HG03565 (cell line): Measurements from ENCODE around the gene KRTAP10-6.
"Not testable (repeated sequence)": the region's sequence is repeated elsewhere in the genome, so short reads cannot be mapped to it uniquely, and the experiment has no call there.

ENCODE experiments used
- ATAC-seq: cut with Tn5 transposase; IDR thresholded peaks from one replicate; pipeline ENCODE4 v1.9.1; 2021; ENCODE audit warnings: mild to moderate bottlenecking, moderate library complexity; ENCODE audit not compliant: unreplicated experiment

KRTAP10-6 gene

DNA sequence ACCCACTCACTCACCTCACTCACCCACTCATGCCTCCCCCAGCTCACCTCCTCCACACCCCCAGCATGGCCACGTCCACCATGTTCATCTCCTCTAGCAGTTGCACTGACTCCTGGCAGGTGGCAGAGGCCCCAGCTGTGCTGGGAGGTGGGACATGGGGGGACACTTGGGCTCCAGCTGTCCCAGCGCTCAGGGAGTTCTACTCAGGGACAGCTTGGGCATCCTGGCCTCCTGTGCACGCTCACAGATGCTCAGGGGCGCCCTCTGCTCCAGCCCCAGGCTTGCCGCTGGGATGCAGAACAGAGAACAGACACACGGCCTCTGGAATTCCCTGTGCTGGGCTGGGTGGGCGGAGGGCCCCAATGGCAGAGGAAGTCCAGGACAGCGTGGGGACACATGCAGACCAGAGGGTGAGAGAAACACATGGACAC is 24.8 kb upstream of the KRTAP10-6 start:
- no peak for ATAC-seq

DNA sequence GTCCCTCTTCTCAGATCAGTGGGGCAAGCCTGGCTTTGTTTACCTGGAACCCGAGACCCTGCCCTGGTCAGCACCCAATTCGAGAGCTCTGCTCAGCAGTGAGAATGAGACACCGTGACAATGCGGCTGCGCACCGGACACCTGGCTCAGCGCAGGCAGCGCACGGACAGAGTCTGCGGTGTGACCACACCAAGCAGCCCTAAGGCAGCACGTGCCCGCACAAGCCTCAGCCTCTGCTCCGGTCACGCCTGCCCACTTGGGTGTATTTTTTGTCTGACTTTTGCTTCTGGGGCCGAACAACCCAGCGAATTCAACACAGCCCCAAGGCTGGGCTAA is 24.3 kb upstream of the KRTAP10-6 start:
- no peak for ATAC-seq

DNA sequence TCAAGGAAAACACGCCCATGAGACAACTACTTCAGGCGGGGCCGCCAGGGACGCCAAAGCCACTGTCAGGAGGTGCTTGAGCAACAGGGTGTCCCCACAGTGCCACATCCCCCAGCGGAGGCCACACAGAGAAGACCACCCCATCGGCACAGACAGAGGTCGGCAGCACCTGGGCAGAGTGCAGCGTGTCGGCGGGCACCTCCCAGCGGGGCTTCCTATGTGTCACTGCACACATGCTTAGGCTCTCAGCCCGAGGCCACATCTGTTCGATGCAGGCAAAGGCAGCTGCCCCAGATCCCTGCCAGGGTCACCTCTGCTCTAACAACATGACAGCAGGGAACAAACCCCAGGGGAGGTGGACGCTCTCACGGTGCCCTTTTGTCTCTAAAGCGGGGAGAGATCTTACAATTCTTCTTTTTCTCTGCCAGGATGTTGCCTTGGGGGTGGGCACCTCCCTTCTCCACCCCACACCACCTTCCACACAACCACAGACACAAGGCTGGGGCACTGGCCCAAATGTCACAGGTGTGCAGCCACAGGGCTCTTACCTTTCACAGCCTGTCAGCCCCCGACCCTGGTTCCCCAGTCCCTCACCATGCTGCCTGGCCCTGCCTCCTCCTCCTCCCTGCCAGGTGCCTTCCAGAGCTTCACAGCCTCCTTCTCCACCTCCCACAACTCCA is 23.7 kb upstream of the KRTAP10-6 start:
- no peak for ATAC-seq

DNA sequence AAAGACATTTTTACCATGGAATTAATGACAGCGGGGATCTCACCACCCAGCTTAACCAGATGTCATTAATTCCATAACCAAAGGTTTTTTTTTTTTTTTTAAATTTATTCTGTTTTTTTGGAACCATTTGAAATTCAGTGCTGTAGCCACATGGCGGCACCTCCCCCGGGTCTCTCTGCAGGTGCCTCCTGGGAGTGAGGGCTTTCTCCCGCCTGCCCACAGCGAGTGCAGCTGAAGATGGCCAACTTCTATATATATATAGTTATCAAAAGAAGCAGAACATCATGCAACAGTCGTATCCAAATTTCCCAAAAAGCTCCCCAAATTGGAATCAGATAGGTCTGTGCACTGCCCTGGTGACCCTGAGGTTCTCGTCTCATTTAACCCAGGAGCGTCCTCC is 23.2 kb upstream of the KRTAP10-6 start:
- no peak for ATAC-seq

DNA sequence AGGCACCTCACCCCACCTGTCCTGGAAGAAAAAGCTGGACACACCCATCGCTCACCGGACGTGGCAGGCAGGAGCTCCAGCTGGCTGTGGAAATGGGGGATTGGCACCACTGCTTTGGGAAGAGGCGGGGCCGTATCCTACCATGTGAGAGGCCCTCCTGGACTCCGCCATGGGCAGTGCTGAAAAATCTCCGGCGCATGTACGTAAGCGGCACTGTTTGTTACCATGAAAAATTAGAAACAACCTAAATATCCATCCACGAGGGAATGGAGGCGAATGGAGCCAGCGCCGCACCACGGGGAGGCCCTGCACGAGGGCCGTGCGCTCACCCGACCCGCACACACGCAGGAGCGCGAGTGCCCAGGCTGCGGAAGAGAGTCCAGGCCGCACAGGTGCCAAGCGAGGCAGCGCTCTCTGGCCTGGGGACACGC is 22.7 kb upstream of the KRTAP10-6 start:
- no peak for ATAC-seq

DNA sequence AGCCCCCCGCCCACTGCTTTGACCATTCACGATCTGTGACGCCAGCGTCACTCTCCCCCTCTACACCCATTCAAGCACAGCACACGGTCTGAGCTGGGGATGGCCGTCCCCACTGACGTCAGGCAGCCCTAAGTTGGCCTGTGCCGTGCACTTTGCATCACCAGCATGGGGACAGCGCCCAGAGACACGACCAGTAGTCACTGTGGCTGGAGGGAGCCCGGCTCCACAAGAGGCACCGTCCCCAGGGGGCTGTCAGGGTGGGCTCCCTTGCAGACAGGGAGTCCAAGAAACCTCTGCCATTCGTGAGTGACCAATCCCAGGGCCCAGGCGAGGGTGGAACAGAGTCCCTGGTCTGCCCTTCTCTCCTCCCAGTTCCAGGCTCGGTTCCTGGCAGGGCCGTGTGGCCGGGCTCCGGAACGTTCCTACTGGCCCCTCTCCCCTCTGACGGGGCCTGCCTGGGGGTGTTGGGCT is 21.9 kb upstream of the KRTAP10-6 start:
- ATAC-seq = no peak

DNA sequence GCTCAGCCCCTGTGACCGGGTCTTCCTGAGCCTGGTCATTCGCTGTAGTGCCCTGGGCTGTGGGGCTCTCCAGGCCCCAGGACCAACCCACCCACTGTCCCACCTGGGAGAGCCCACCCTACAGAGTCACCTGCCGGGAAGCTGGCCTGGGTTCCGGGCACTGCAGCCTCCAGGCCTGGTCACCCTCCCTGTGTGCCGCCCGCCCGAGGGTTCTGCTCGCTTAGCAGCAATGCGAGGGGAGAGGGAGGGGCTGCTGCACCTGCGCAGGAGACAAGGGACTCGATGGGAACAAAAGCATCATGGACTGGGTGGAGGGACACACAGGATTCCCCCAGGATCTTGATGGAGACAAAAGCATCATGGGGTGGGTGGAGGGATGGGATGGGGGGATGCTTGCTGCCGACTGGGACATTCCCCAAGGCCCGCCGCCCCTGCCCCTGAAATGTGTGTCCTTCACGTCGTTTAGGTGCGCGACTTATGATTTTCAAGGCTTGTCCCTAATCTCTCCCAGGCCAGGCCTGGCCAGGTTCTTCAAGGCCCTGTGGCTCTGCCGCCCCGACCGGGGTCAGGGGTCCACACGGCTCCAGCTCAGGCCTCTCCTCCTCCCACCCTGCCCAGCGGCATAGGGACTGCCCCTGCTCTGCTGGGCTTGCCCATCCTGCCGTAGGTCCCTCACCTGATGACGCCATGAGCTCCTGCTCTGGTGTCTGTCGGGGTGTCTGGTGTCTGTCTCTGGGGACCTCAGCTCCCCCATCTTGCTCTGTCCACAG is 21.3 kb upstream of the KRTAP10-6 start:
- no peak for ATAC-seq

DNA sequence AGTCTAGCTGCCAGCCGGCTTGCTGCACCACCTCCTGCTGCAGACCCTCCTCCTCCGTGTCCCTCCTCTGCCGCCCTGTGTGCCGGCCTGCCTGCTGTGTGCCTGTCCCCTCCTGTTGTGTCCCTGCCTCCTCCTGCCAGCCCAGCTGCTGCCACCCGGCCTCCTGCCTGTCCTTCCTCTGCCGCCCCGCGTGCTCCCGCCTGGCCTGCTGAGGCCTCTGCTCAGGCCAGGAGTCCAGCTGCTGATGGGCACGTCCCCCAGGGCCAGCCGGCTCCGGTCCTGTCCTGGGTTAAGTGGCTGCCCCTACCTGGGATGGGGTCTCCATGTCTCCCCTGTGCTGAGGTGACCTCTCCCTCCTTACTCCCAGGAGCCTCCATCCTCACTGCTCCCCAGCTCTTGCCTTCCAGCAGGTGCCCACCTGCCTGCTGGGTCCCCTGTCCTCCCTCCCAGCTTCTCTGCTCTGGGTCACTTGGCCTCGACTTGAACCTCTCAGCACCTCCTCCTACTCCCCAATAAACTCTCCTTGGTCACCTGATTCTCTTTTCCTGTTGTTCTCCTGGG is 20.4 kb upstream of the KRTAP10-6 start:
- ATAC-seq = no peak

DNA sequence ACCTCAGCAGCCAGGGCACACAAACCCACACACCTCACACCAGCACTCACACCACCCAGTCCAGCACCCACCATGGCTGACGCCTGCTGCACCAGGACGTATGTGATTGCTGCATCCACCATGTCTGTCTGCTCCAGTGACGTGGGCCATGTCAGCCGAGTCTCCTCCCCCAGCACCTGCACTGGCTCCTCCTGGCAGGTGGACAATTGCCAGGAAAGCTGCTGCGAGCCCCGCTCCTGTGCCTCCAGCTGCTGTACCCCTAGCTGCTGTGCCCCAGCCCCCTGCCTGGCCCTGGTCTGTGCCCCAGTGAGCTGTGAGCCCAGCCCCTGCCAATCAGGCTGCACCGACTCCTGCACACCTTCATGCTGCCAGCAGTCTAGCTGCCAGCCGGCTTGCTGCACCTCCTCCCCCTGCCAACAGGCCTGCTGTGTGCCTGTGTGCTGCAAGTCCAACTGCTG is 19.8 kb upstream of the KRTAP10-6 start, which contains the start of gene KRTAP10-8:
Gene KRTAP10-8 (plus strand): TSS at position 51 of the 458 bp plus-strand sequence. CDS start 22 bp downstream, at position 73.
- ATAC-seq = no peak

DNA sequence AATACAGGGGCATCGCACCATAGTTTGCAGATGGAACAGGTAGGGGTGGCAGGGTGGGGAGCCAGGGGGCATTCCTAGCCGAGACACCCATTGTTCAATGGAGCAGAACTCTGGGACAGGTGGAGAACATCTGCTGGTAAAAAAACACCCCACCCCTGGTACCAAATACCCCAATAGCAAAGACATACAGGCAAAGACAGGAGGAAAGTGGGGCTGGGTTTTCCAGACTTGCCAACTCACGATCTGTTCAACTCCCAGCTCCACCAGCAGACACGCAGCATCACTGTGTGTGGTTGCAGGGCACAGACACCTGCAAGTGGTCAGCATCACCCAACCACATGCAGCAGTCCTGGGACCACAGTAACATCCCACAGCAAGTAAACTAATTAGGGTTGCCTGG is 19.2 kb upstream of the KRTAP10-6 start:
- no peak for ATAC-seq

DNA sequence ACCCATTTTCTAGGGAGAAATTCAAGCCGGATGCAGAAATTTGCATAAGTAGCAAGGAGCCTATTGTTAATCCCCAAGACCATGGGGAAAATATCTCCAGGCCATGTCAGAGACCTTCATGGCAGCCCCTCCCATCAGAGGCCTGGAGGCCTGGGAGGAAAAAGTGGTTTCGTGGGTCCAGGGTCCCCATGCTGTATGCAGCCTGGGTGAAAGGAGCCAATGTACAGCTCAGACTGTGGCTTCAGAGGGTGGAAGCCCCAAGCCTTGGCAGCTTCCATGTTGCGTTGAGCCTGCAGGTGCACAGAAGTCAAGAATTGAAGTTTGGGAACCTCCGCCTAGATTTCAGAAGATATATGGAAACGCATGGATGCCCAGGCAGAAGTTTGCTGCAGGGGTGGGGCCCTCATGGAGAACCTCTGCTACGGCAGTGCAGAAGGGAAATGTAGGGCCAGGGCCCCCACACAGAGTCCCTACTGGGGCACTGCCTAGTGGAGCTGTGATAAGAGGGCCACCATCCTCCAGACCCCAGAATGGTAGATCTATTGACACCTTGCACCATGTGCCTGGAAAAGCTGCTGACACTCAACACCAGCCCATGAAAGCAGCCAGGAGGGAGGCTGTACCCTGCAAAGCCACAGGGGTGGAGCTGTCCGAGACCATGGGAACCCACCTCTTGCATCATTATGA is 18.0 kb upstream of the KRTAP10-6 start:
- ATAC-seq = not testable (repeated sequence)

DNA sequence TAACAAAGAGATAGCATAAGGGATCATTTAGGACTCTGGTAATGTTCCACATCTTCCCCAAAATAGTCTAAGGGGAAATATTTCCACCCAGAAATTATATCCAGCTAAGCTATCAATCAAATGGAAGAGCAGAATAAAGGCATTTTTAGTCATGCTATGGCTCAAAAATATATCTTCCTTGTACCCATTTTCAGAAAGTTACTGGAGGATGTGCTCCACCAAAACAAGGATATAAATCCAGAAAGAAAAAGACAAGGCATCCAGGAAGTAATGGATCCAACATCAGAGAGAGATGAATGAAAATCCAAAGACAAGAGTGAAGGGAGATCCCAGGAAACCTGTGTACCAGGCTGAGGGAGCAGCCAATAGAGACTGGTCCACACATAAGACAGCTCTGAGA is 16.9 kb upstream of the KRTAP10-6 start:
- no peak for ATAC-seq

DNA sequence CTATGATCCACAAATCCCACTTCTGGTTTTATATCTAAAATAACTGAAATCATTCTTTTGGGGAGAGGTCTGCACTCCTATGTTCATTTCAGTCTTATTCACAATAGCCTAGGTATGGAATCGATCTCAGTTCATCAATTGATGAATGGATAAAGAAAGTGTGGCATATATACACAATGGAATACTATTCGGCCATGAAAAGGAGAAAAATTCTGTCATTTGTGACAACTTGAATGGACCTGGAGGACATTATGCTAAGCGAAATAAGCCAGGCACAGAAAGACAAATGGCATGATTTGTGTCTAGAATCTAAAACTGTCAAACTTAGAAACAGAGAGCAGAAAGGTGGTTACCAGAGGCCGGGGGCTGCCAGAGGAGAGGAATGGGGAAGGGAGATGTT is 14.2 kb upstream of the KRTAP10-6 start:
- no peak for ATAC-seq

DNA sequence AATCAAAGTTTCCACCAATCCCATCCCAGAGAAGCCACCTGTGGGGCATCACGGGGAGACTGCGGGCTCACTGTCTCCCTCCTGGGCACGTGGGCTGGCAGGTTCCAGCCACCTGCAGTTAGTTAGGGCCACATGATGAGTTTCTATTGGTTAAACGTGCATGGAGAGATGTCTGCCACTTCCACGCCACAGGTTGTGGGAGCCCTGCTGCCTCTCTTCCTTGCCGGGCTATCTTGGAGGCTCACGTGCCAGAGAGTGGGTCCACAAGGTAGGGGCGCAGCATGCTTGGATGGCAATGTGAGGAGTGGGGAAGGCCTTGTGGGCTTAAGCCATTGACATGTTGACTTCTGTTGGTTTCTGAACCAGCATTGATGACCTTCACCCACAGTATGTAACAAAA is 11.6 kb upstream of the KRTAP10-6 start:
- no peak for ATAC-seq

DNA sequence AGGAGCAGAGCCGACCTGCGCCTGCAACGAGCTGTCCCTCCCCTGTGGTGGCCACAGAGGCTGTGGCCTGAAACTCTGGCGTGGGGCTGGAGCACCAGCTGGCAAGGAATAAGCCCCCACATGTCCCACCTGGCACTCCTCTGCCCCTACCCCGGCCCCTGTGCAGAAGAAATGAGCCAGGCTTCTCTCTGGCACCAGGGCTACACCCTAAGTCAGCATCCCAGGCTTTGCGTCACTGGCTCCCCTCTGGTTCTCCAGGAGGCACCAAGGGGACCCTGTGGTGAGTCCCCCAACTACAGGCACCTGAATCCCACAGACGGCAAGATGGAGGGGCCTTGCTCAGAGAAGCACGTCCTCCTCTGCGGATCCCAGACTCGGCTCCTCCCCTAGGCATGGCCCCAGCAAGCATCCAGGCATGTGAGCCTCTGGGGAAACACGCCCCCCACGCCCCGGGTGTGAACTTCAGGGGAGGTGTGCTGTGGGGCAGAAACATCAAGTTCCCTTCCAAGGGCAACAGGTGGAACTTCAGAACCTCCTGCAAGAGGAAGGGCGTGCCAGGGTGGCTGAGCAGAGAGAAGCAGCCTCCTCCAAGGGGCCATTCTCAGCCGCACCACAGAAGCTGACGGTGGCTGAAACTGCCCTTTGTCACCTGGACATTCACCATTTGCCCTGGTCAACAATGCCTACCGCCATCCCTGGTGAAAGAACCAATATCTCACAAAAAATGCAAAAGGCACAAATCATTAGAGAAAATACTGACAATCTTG is 11.0 kb upstream of the KRTAP10-6 start:
- ATAC-seq = no peak

DNA sequence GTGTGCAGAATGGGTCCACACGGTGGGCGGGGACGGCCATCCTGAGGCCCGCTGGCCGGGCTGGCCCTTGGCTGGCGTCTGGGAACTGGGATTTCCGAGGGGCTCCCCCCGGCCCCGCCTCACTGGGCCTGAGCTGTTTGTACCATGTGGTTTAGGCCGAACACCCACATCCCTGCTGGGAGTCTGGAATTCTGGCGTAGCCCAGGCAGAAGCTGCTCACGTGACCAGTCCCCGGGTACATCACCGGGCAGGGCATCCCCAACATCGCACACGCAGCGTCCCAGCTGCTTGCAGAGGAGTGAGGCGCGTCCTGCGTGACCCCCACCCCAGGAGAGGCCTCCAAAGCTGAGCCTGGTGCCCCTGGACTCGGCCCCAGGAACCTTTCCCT is 10.2 kb upstream of the KRTAP10-6 start:
- ATAC-seq = no peak

DNA sequence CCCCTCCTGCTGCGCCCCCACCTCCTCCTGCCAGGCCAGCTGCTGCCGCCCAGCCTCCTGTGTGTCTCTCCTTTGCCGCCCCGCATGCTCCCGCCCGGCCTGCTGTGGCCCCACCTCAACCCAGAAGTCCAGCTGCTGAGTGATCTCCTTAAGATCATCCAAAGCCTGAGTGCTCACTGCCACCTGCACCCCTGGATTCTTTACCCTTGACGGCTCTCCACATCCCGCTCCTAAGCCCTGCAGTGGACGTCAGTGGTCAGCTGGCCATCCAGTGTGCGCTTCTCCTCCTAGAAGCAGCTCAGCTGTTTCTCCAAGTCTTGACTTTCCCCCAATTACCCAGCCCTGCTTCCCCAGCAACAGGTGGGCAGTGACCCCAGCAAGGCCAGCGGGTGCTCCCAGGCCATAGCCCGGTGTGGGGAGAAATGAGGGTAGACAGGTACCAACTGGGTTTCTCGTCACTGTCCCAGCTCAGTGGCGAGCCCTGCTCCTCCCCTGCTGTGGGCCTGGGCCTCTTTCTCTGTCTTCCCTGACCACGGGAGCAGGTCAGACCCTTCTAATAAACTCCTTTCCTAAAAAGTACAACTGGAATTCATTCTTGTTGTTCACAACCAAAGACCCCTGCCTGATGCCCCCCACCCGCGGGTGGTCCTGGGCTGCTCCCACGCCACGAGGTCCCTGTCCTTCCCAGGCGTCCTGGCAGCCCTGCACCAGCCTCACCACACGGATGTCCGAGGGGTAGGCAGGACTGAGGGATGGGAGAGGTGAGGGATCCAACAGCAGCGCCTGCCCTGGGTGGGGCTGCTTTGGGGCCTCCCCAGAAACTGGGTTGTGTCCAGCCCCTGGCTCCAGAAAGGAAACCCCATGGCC is 9.5 kb upstream of the KRTAP10-6 start:
- ATAC-seq = no peak

DNA sequence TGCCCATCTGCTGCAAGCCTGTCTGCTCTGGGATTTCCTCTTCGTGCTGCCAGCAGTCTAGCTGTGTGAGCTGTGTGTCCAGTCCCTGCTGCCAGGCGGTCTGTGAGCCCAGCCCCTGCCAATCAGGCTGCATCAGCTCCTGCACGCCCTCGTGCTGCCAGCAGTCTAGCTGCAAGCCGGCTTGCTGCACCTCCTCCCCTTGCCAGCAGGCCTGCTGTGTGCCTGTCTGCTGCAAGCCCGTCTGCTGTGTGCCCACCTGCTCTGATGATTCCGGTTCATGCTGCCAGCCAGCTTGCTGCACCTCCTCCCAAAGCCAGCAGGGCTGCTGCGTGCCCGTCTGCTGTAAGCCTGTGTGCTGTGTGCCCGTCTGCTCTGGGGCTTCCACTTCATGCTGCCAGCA is 8.8 kb upstream of the KRTAP10-6 start:
- ATAC-seq = not testable (repeated sequence)

DNA sequence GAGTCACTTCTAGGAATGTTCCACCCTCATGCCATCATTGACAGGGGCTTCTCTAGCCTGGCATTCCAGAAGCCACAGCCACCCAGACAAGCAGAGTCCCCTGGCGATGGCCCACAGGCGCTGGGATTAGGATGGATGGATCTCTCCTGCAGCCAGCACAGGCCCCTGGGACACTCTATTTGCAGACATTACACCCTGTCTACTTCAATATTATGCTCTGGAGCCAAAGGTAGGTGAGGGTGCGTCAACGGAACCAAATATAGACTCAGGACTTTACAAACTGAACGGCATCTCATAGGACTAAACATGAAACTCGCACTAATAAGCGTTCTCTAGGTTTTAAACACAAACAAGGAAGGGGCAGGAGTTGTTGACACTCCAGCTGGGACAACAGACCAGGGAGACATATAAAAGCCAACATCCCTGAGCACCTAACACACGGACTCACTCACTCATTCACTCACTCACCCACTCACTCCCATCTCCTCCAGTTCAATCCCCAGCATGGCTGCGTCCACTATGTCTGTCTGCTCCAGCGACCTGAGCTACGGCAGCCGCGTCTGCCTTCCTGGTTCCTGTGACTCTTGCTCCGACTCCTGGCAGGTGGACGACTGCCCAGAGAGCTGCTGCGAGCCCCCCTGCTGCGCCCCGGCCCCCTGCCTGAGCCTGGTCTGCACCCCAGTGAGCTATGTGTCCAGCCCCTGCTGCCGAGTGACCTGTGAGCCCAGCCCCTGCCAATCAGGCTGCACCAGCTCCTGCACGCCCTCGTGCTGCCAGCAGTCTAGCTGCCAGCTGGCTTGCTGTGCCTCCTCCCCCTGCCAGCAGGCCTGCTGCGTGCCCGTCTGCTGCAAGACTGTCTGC is 8.0 kb upstream of the KRTAP10-6 start, which contains the start of gene KRTAP10-7:
Gene KRTAP10-7 (plus strand): TSS at position 480 of the 861 bp plus-strand sequence. CDS start 25 bp downstream, at position 505.
- not testable (repeated sequence) for ATAC-seq
